Karpas-422 (cell line): ENCODE results near the gene ASTN2. TPM values are rescaled to one million over a fixed set of nuclear protein-coding genes. Genes with fewer than 3 reads are reported as not detected.
"Not testable (repeated sequence)": the region's sequence is repeated elsewhere in the genome, so short reads cannot be mapped to it uniquely, and the experiment has no call there.

Source experiments
- DNase-seq: peaks from one replicate; pipeline ENCODE4 v3.0.0-alpha.2; 2015
- H2AFZ ChIP-seq: fragments of 200-600 bp; sonication (generic); 2 replicates; pipeline ENCODE4 v1.6.1; 2014; ENCODE audit warnings: antibody characterized with exemption, low read length, mixed read lengths
- H3K27ac ChIP-seq: fragments of 200-600 bp; sonication (generic); 2 replicates; pipeline ENCODE4 v1.5.1; 2014; ENCODE audit warnings: mild to moderate bottlenecking, low read length, moderate library complexity
- H3K27me3 ChIP-seq: fragments of 200-600 bp; sonication (generic); 2 replicates; pipeline ENCODE4 v1.6.1; 2014; ENCODE audit warnings: low read length, mixed read lengths
- H3K36me3 ChIP-seq: fragments of 200-600 bp; sonication (generic); 2 replicates; pipeline ENCODE4 v1.6.1; 2014; ENCODE audit warnings: low read length, mixed read lengths; ENCODE audit not compliant: insufficient read depth
- H3K4me1 ChIP-seq: fragments of 200-600 bp; sonication (generic); 2 replicates; pipeline ENCODE4 v1.6.1; 2014; ENCODE audit warnings: mild to moderate bottlenecking, low read length, mixed read lengths
- H3K4me2 ChIP-seq: fragments of 200-600 bp; sonication (generic); 2 replicates; pipeline ENCODE4 v1.6.1; 2014; ENCODE audit warnings: low read length, low read depth, mild to moderate bottlenecking; ENCODE audit not compliant: poor library complexity, severe bottlenecking
- H3K4me3 ChIP-seq: fragments of 200-600 bp; sonication (generic); 2 replicates; pipeline ENCODE4 v1.5.1; 2014; ENCODE audit warnings: mild to moderate bottlenecking, antibody characterized with exemption, low read length, mixed read lengths
- H3K79me2 ChIP-seq: fragments of 200-600 bp; sonication (generic); 2 replicates; pipeline ENCODE4 v1.6.1; 2014; ENCODE audit warnings: mild to moderate bottlenecking, low read length, mixed read lengths
- H3K9ac ChIP-seq: fragments of 200-600 bp; sonication (generic); 2 replicates; pipeline ENCODE4 v1.6.0; 2014; ENCODE audit warnings: low read length
- H3K9me2 ChIP-seq: fragments of 200-600 bp; sonication (generic), shearing (Covaris generic); replicated peaks from 2 replicates; pipeline ENCODE4 v1.6.0; 2014; ENCODE audit warnings: mild to moderate bottlenecking, low read length, moderate library complexity; ENCODE audit not compliant: insufficient read depth
- H3K9me3 ChIP-seq: fragments of 300-700, 200-600 bp; sonication (generic); 2 replicates; pipeline ENCODE4 v1.6.1; 2014; ENCODE audit warnings: low read length, mixed read lengths
- H4K20me1 ChIP-seq: fragments of 200-600 bp; sonication (generic); 2 replicates; pipeline ENCODE4 v1.6.1; 2014; ENCODE audit warnings: mild to moderate bottlenecking, antibody characterized with exemption, low read length, low read depth; ENCODE audit not compliant: insufficient read depth
- total RNA-seq: library from RNA; depleted of rRNA; stranded (reverse); fragments of >200 nt; shearing (Covaris generic); gene quantifications from 2 replicates; pipeline ENCODE4 v1.2.3, GENCODE V29; 2014; ENCODE audit warnings: low replicate concordance

ASTN2 gene
- total RNA-seq, 1 experiment from 2014 or later: 5.3 TPM

GRCh38 chr9:116697887-116698286, 717.0 kb downstream of the ASTN2 start:
- peaks cover 14% of the 10 kb centered on the region for H3K36me3 ChIP-seq
- H4K20me1 ChIP-seq: no peaks in the 10 kb centered on the region; the same call in none of the 2 replicates
- no peak overlapping the region for H3K27ac ChIP-seq
- H3K27me3 ChIP-seq: no peaks in the 10 kb centered on the region
- H3K4me3 ChIP-seq: no peak overlapping the region
- H3K79me2 ChIP-seq: peaks cover 40% of the 10 kb centered on the region
- no peak overlapping the region for H2AFZ ChIP-seq
- H3K9me3 ChIP-seq: no peaks in the 10 kb centered on the region
- peaks cover 21% of the 10 kb centered on the region for H3K4me1 ChIP-seq
- DNase-seq: no peak
- no peaks in the 10 kb centered on the region for H3K9me2 ChIP-seq
- H3K4me2 ChIP-seq: no peak overlapping the region
- H3K9ac ChIP-seq: no peak overlapping the region

GRCh38 chr9:116697362-116697761, 717.5 kb downstream of the ASTN2 start:
- peaks cover 45% of the 10 kb centered on the region for H3K79me2 ChIP-seq
- no peak overlapping the region for H3K4me2 ChIP-seq
- H3K9me2 ChIP-seq: no peaks in the 10 kb centered on the region
- H3K9ac ChIP-seq: no peak overlapping the region
- H2AFZ ChIP-seq: no peak overlapping the region
- H4K20me1 ChIP-seq: no peaks in the 10 kb centered on the region; the same call in none of the 2 replicates
- no peak overlapping the region for H3K27ac ChIP-seq
- peaks cover 26% of the 10 kb centered on the region for H3K4me1 ChIP-seq
- no peak for DNase-seq
- H3K27me3 ChIP-seq: no peaks in the 10 kb centered on the region
- H3K4me3 ChIP-seq: no peak overlapping the region
- no peaks in the 10 kb centered on the region for H3K9me3 ChIP-seq
- H3K36me3 ChIP-seq: peaks cover 14% of the 10 kb centered on the region

GRCh38 chr9:116695438-116695837, 719.4 kb downstream of the ASTN2 start:
- peaks cover 11% of the 10 kb centered on the region for H3K36me3 ChIP-seq
- no peak overlapping the region for H2AFZ ChIP-seq
- H4K20me1 ChIP-seq: peaks cover 13% of the 10 kb centered on the region
- no peak for DNase-seq
- H3K9me3 ChIP-seq: no peaks in the 10 kb centered on the region
- H3K9me2 ChIP-seq: no peaks in the 10 kb centered on the region
- peaks cover 41% of the 10 kb centered on the region for H3K4me1 ChIP-seq
- H3K4me2 ChIP-seq: peak overlapping the region; percentile 34
- H3K4me3 ChIP-seq: no peak overlapping the region
- no peaks in the 10 kb centered on the region for H3K27me3 ChIP-seq
- H3K9ac ChIP-seq: no peak overlapping the region
- H3K27ac ChIP-seq: peak overlapping the region; percentile 31; the same call in 1 of the 2 replicates
- peaks cover 64% of the 10 kb centered on the region for H3K79me2 ChIP-seq

- DNase-seq: no peak
- H2AFZ ChIP-seq: no peak overlapping the region
- no peak overlapping the region for H3K4me3 ChIP-seq
- H3K9me2 ChIP-seq: no peaks in the 10 kb centered on the region
- peaks cover 17% of the 10 kb centered on the region for H4K20me1 ChIP-seq
- peak overlapping the region; percentile 34 for H3K4me2 ChIP-seq
- H3K36me3 ChIP-seq: peaks cover 5% of the 10 kb centered on the region; the same call in 1 of the 2 replicates
- H3K9ac ChIP-seq: no peak overlapping the region
- peaks cover 70% of the 10 kb centered on the region for H3K79me2 ChIP-seq
- H3K9me3 ChIP-seq: no peaks in the 10 kb centered on the region
- no peaks in the 10 kb centered on the region for H3K27me3 ChIP-seq
- peaks cover 43% of the 10 kb centered on the region for H3K4me1 ChIP-seq
- H3K27ac ChIP-seq: peak overlapping the region; percentile 31; the same call in 1 of the 2 replicates
Measured at GRCh38 chr9:116694785-116695291, 720.0 kb downstream of the ASTN2 start.

- no peak overlapping the region for H2AFZ ChIP-seq
- H3K4me1 ChIP-seq: peaks cover 59% of the 10 kb centered on the region
- DNase-seq: no peak
- no peaks in the 10 kb centered on the region for H3K9me2 ChIP-seq
- peaks cover 30% of the 10 kb centered on the region for H4K20me1 ChIP-seq
- H3K9ac ChIP-seq: no peak overlapping the region
- H3K27me3 ChIP-seq: no peaks in the 10 kb centered on the region
- H3K36me3 ChIP-seq: peaks cover 4% of the 10 kb centered on the region; the same call in 1 of the 2 replicates
- no peaks in the 10 kb centered on the region for H3K9me3 ChIP-seq
- peak overlapping the region; percentile 65; the same call in 1 of the 2 replicates for H3K27ac ChIP-seq
- H3K4me3 ChIP-seq: no peak overlapping the region
- H3K4me2 ChIP-seq: peak overlapping the region; percentile 50
- peaks cover 86% of the 10 kb centered on the region for H3K79me2 ChIP-seq
Measured at GRCh38 chr9:116693233-116693731, 721.6 kb downstream of the ASTN2 start.

GRCh38 chr9:116692616-116693015, 722.2 kb downstream of the ASTN2 start:
- peaks cover 30% of the 10 kb centered on the region; the same call in 1 of the 2 replicates for H4K20me1 ChIP-seq
- H3K9me3 ChIP-seq: no peaks in the 10 kb centered on the region
- peaks cover 65% of the 10 kb centered on the region for H3K4me1 ChIP-seq
- H3K9me2 ChIP-seq: no peaks in the 10 kb centered on the region
- H3K27ac ChIP-seq: peak overlapping the region; percentile 65
- no peaks in the 10 kb centered on the region for H3K27me3 ChIP-seq
- H3K4me2 ChIP-seq: peak overlapping the region; percentile 50
- DNase-seq: peak; percentile 64
- H3K4me3 ChIP-seq: no peak overlapping the region; the same call in 1 of the 2 replicates
- no peak overlapping the region for H3K9ac ChIP-seq
- no peak overlapping the region for H2AFZ ChIP-seq
- H3K79me2 ChIP-seq: peaks cover 90% of the 10 kb centered on the region
- H3K36me3 ChIP-seq: no peaks in the 10 kb centered on the region; the same call in 1 of the 2 replicates

GRCh38 chr9:116691607-116692006, 723.2 kb downstream of the ASTN2 start:
- peak overlapping the region; percentile 65; the same call in 1 of the 2 replicates for H3K27ac ChIP-seq
- DNase-seq: no peak
- no peaks in the 10 kb centered on the region for H3K9me3 ChIP-seq
- peaks cover 89% of the 10 kb centered on the region for H3K79me2 ChIP-seq
- no peak overlapping the region for H3K9ac ChIP-seq
- peaks cover 70% of the 10 kb centered on the region for H3K4me1 ChIP-seq
- H2AFZ ChIP-seq: no peak overlapping the region
- no peaks in the 10 kb centered on the region for H3K9me2 ChIP-seq
- H4K20me1 ChIP-seq: peaks cover 30% of the 10 kb centered on the region; the same call in 1 of the 2 replicates
- H3K27me3 ChIP-seq: no peaks in the 10 kb centered on the region
- H3K4me3 ChIP-seq: peak overlapping the region; percentile 3; the same call in 1 of the 2 replicates
- H3K36me3 ChIP-seq: no peaks in the 10 kb centered on the region
- H3K4me2 ChIP-seq: peak overlapping the region; percentile 50

GRCh38 chr9:116690805-116691204, 724.1 kb downstream of the ASTN2 start:
- not testable (repeated sequence) for H3K4me3 ChIP-seq, H3K9ac ChIP-seq, H3K27ac ChIP-seq, H3K9me3 ChIP-seq, H3K27me3 ChIP-seq, H2AFZ ChIP-seq, H3K9me2 ChIP-seq, DNase-seq, H3K36me3 ChIP-seq, H3K4me2 ChIP-seq
- peaks cover 81% of the 10 kb centered on the region for H3K79me2 ChIP-seq
- peaks cover 30% of the 10 kb centered on the region; the same call in 1 of the 2 replicates for H4K20me1 ChIP-seq
- peaks cover 70% of the 10 kb centered on the region for H3K4me1 ChIP-seq
